22Rv1 (cell line): ENCODE measurements around the gene IKZF1.

Source experiments
- CTCF ChIP-seq: fragments of 450-650 bp; IDR thresholded peaks from 2 replicates; pipeline ENCODE4 v1.5.1; 2017; ENCODE audit warnings: mild to moderate bottlenecking
- ZFX ChIP-seq: fragments of 450-650 bp; IDR thresholded peaks from 2 replicates; pipeline ENCODE4 v1.6.1; 2017; ENCODE audit warnings: antibody characterized with exemption, borderline replicate concordance

DNA sequence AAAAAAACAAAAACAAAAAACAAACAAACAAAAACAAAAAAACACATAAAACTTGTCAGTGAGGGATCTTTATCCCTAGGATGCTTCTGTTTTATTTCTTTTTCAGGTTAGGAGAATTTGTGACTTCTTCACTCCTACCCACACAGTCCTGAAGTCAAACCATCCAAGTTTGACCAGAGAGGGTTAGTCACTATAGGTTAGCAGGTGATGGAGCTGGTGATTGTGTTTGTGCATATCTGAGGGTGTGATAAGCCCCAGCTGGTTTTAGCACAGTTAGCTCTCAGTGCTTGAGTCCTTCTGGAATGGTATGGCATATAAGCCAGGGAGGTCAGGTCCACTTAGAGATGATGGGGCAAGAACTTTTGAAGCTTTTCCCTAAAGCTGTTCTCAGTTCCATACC, 11.8 kb upstream of the IKZF1 start:
- TF ChIP-seq CTCF (no peak), ZFX (no peak)
